Breast epithelium (tissue), 4 donors: ENCODE data around the gene AEBP1. TPM values are rescaled to one million over a fixed set of nuclear protein-coding genes. Genes with fewer than 3 reads are reported as not detected.

Experiments used
- DNase-seq, 2 donors: peaks; one replicate each; pipeline ENCODE4 v3.0.0-alpha.2; 2019; ENCODE audit warnings: low spot score in 2 of 2
- H3K27ac ChIP-seq, 2 donors: fragments of 200-600 bp; sonication (generic) in 1 of 2; one replicate each; pipeline ENCODE4 v1.5.1; 2016 to 2019; ENCODE audit warnings: mild to moderate bottlenecking in 1 of 2
- H3K27me3 ChIP-seq, 2 donors: fragments of 200-600 bp; sonication (generic) in 1 of 2; one replicate each; pipeline versions ENCODE4 v1.5.1 to v1.6.0; 2017 to 2019; ENCODE audit warnings: control low read depth in 1 of 2, mild to moderate bottlenecking in 1 of 2
- H3K36me3 ChIP-seq: fragments of 200-600 bp; one replicate; pipeline ENCODE4 v1.5.1; 2019
- H3K4me1 ChIP-seq, 2 donors: fragments of 200-600 bp; sonication (generic); one replicate each; pipeline ENCODE4 v1.5.1; 2016 to 2019; ENCODE audit warnings: control low read depth in 1 of 2
- H3K4me3 ChIP-seq, 3 donors: fragments of 200-600 bp; sonication (generic); 1 replicate in 2 of 3; 2 replicates in 1 of 3; pipeline ENCODE4 v1.5.1; 2016 to 2019; ENCODE audit warnings: mild to moderate bottlenecking in 3 of 3, moderate library complexity in 2 of 3
- H3K9me3 ChIP-seq, 2 donors: fragments of 200-600 bp; sonication (generic) in 1 of 2; one replicate each; pipeline ENCODE4 v1.5.1; 2016 to 2019; ENCODE audit warnings: control low read depth in 1 of 2
- CTCF ChIP-seq, 3 donors: fragments of 450-650 bp; IDR thresholded peaks; one replicate each; pipeline ENCODE4 v1.5.1; 2016 to 2017; ENCODE audit warnings: antibody characterized with exemption in 3 of 3, mild to moderate bottlenecking in 3 of 3, moderate library complexity in 3 of 3
- POLR2A ChIP-seq: fragments of 450-650 bp; IDR thresholded peaks from one replicate; pipeline ENCODE4 v1.6.1; 2016; ENCODE audit warnings: antibody characterized with exemption, mild to moderate bottlenecking, moderate library complexity
- POLR2AphosphoS5 ChIP-seq, 3 donors: sonication (generic); formaldehyde crosslinking; IDR thresholded peaks; one replicate each; pipeline ENCODE4 v1.6.1; 2017; ENCODE audit warnings: antibody characterized with exemption in 3 of 3
- intact Hi-C: fragments of 100-400 bp; cut with DNase I; formaldehyde crosslinking; loops from one replicate; pipeline ENCODE4 v1.15.1; 2023; ENCODE audit warnings: low total_unique reads
- total RNA-seq, 3 donors: library from RNA; depleted of rRNA; stranded (reverse); fragments of >200 nt; gene quantifications; one replicate each; pipeline ENCODE4 v1.1.0, GENCODE V29; 2016

Gene AEBP1
- total RNA-seq, 3 donors from 2014 or later, result 85.6 to 300 (median 145) TPM

GRCh38 chr7:44098092-44099068 is 5.8 kb upstream of the AEBP1 start:
- Histone ChIP-seq H3K36me3 (no peaks in the 10 kb centered on the region), H3K27me3 (no peaks in the 10 kb centered on the region), H3K27ac (no peak overlapping the region), H3K9me3 (no peaks in the 10 kb centered on the region), H3K4me1 (no peaks in the 10 kb centered on the region), H3K4me3 (no peak overlapping the region)
- intact Hi-C loops, result no loop called here
- no peak for DNase-seq
- TF ChIP-seq POLR2AphosphoS5 (IDR thresholded peaks at IDR 0.05) (no peak), POLR2A (no peak), CTCF (IDR thresholded peaks at IDR 0.05) (no peak)

DNA sequence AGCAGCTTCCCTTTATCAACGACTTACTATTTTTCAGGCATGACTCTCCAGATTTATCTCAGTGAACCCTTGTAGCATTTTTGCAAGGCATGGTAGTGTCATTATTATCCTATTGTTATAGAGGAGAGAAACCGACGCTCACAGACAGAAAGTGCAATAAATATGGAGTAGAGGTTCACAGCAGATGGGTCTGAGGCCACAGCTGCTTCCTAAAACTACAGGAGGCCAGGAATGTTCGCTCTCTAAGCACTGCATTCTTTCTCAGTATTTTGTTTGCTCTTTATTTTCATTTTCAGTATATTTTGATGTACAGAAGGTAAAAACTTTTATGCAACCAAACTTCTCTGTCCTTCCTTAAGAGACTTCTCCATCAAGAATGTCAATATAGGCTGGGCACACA is 4.5 kb upstream of the AEBP1 start:
- H3K36me3 ChIP-seq, result no peaks in the 10 kb centered on the region
- no peaks in the 10 kb centered on the region for H3K9me3 ChIP-seq
- no peak overlapping the region for H3K4me3 ChIP-seq
- no peak overlapping the region for H3K27ac ChIP-seq
- H3K27me3 ChIP-seq, result no peaks in the 10 kb centered on the region
- DNase-seq, result no peak
- H3K4me1 ChIP-seq, result no peaks in the 10 kb centered on the region
- intact Hi-C loops, result no loop called here
- no peak for TF ChIP-seq POLR2AphosphoS5 (IDR thresholded peaks at IDR 0.05)

DNA sequence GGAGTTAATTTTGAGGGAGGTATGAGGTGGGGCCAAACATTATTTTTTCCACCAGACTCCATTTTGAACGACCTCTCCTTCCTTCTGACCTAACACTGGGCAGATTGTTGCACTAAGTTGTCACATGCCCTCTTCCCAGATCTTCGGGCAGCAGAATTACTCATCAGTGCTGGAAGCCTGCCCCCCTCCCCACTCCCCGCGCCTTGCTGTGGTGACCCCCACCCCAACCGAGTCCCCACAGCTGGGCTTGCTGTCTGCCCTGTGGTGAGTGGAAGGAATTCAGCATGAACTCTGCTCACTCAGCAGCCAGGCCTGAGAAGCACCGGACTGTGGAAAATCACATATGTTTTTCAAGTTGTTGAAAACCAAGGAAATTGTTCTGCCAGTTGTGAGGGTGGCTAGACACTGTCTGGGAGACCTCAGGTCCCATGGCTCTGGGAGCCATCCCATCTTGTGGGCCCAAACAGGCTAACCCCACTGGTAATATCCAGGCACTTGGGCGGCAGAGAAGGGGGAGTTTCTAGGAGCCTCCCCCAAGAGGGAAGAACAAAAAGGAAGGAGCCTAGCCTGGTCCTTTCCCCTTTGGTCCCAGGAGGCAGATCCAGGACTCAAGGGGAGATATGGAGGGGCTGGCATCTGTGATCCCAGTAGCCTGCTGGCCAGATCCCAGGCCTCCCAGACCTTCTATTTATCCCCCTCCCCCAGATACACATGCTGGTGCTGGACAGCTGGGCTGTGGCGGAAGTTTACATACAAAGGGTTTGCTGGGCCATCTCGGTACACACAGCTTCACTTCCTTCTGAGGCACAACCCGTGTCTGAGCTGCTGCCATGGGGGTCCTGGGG is 3.5 kb upstream of the AEBP1 start:
- intact Hi-C loops, result no loop called here
- no peaks in the 10 kb centered on the region for H3K4me1 ChIP-seq
- DNase-seq, result no peak

DNA sequence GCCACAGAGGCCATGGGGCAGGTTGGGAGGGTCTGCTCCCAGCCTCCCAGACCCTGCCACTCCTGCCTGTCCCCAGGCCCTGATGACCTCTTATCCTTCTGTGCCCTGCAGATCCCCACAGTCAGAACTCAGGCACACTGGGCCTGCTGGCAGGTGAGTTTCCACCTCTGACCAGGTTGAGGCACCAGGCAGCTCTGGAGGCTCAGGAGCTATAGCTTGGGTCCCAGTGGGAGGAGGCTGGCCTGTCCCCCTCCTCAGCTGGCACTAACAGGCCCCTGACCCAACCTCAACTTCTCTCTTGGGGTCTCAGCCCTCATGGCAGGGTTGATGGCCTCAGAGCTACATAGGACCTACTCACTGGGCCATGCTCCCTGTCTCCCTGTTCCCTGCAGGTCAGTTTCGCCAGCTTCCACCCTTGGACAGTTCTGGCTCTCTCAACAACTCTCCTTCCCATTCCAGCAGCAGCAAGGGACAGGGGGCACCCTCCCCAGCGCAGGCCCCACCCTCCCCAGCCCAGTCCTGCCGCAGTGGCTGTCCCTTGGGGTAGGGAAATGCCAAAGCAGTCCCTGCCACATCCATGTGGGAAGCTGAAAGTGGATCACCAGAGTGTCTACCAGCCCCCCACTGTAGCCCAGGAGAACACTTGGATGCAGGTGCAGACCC is 2.7 kb upstream of the AEBP1 start:
- Histone ChIP-seq H3K36me3 (no peaks in the 10 kb centered on the region), H3K4me3 (no peak overlapping the region), H3K4me1 (peaks cover 0 to 2% of the 10 kb centered on the region in 2 donors), H3K27me3 (no peaks in the 10 kb centered on the region), H3K9me3 (no peaks in the 10 kb centered on the region), H3K27ac (peak overlapping the region; percentile 26 to 92)
- intact Hi-C loops, result no loop called here
- no peak for TF ChIP-seq POLR2A
- DNase-seq, result no peak

More for the DNA sequence above, 3.5 kb upstream of the AEBP1 start:
- peak overlapping the region; percentile 26 to 92 for H3K27ac ChIP-seq
- TF ChIP-seq POLR2A (no peak), POLR2AphosphoS5 (IDR thresholded peaks at IDR 0.05) (no peak), CTCF (IDR thresholded peaks at IDR 0.05) (no peak)
- H3K9me3 ChIP-seq, result no peaks in the 10 kb centered on the region
- H3K27me3 ChIP-seq, result no peaks in the 10 kb centered on the region
- no peaks in the 10 kb centered on the region for H3K36me3 ChIP-seq
- no peak overlapping the region for H3K4me3 ChIP-seq

DNA sequence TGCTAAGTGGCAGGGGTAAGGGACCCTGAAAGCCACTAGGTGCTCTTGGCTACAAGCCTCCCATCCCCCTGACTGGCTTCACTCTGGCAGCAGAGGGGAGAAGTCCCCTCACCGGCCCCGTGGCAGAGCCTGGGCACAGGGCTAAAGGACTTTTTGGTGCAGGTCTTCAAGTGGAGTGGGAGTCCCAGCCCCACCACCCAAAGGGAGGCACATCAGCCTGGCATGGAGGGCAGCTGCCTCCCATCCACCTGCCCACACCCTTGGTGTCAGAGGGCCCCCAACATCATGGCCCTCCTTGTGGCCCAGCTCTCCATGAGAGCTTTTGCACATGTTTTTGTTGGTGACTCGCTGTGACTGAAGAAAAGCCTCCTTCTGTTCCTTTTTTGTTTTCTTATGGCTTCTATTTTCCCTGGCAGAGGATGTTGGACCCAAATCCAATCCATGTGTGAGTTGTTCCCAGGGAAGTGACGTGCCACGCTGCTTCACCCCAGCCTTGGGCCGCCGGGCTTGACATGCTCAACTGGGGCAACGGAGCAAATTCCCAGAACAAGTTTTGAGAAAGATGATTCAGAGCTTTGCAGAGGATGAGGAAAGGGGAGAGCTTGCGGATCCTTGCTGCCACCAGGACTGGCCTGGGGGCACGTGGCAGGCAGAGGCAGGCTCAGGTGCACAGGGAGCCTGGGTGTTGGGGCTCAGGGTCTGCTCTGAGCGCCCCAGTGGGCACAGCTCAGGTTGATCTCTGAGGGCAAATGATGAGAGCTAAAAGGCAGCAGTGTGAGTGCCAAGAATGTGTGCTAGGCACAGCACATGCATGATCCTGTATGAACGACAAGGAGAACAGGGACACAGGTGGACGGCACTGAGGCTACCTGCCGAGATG is 1.9 kb upstream of the AEBP1 start:
- H3K36me3 ChIP-seq, result no peaks in the 10 kb centered on the region
- peaks cover 0 to 2% of the 10 kb centered on the region in 2 donors for H3K4me1 ChIP-seq
- TF ChIP-seq POLR2A (no peak), POLR2AphosphoS5 (IDR thresholded peaks at IDR 0.05) (peak in 1 of 3 donors; percentile 22)
- intact Hi-C loops, result no loop called here
- H3K27ac ChIP-seq, result peak overlapping the region; percentile 46 to 98
- H3K4me3 ChIP-seq, result no peak overlapping the region
- H3K27me3 ChIP-seq, result no peaks in the 10 kb centered on the region
- no peaks in the 10 kb centered on the region for H3K9me3 ChIP-seq
- no peak for DNase-seq
